Mammary epithelial cell (primary cell): ENCODE results near the gene KLHL28.

ENCODE experiments used
- EZH2 ChIP-seq: IDR thresholded peaks from 2 replicates; pipeline ENCODE4 v1.6.1; 2012; ENCODE audit warnings: low read length, inconsistent platforms, borderline replicate concordance
- TF ChIP-seq, protein P1 (sequence below), 2 donors: IDR thresholded peaks in 1 of 2; conservative IDR thresholded peaks in 1 of 2; 2 replicates each; pipeline ENCODE4 v1.5.1; 2011 to 2012; ENCODE audit warnings: inconsistent platforms in 2 of 2, low read length in 2 of 2, mild to moderate bottlenecking in 2 of 2, control low read depth in 1 of 2, low read depth in 1 of 2; ENCODE audit not compliant: insufficient read depth in 1 of 2; ENCODE audit errors: extremely low read depth in 1 of 2

DNA sequence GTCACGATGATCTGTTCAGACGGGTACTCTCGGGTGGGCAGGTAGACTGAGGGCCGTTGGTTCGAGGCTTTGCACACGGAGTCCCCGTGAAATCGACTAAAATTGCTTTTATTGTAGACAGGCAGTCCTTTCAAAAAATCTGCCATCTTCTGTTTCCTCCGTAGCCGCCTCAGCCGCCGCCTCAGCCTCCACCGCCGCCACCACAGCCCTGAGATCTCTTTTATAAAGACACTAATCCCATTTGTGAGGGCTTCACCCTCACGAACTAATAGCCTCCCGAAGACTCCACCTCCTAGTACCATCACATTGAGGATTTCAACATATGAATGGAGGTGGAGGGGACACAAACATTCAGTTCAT is 74.2 kb downstream of the KLHL28 start:
- TF ChIP-seq, protein P1, sequence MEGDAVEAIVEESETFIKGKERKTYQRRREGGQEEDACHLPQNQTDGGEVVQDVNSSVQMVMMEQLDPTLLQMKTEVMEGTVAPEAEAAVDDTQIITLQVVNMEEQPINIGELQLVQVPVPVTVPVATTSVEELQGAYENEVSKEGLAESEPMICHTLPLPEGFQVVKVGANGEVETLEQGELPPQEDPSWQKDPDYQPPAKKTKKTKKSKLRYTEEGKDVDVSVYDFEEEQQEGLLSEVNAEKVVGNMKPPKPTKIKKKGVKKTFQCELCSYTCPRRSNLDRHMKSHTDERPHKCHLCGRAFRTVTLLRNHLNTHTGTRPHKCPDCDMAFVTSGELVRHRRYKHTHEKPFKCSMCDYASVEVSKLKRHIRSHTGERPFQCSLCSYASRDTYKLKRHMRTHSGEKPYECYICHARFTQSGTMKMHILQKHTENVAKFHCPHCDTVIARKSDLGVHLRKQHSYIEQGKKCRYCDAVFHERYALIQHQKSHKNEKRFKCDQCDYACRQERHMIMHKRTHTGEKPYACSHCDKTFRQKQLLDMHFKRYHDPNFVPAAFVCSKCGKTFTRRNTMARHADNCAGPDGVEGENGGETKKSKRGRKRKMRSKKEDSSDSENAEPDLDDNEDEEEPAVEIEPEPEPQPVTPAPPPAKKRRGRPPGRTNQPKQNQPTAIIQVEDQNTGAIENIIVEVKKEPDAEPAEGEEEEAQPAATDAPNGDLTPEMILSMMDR (conservative IDR thresholded peaks at IDR 0.05 in 1 of 2, IDR thresholded peaks at IDR 0.05 in 1 of 2; ENCODE audit: extremely low read depth in 1 of 2, insufficient read depth in 1 of 2, low read depth in 1 of 2, low read length in 2 of 2): no peak
- no peak for TF ChIP-seq EZH2
